HEK293 (cell line): ENCODE results near the gene CH25H.

Experiments
- CTCF ChIA-PET: fragments of 350-600 bp; formaldehyde crosslinking; extraction: SDS; loops from one replicate; lab custom pipeline; 2021; ENCODE audit warnings: antibody characterized with exemption; lab: Yijun Ruan, JAX
- POLR2A ChIA-PET: fragments of 300-600 bp; formaldehyde crosslinking; extraction: SDS; loops from one replicate; lab custom pipeline; 2020; ENCODE audit warnings: antibody characterized with exemption, inconsistent platforms; lab: Yijun Ruan, JAX
- H3K27ac ChIP-seq: fragments of 200-500 bp; sonication (Bioruptor generic); 2 replicates; pipeline ENCODE4 v1.5.1; 2014; ENCODE audit warnings: low read depth, low read length, control low read depth, inconsistent platforms; ENCODE audit errors: extremely low read depth
- H3K36me3 ChIP-seq, 2 experiments: fragments of 200-500 bp in 1 of 2; sonication (Bioruptor generic) in 1 of 2; 1 replicate in 1 of 2; 2 replicates in 1 of 2; pipeline ENCODE4 v1.5.1; 2014 to 2017; ENCODE audit warnings: inconsistent platforms in 2 of 2, low read length in 2 of 2; ENCODE audit not compliant: control insufficient read depth in 2 of 2, insufficient read depth in 1 of 2
- H3K4me1 ChIP-seq: fragments of 200-500 bp; sonication (Bioruptor generic); 2 replicates; pipeline ENCODE4 v1.5.1; 2014; ENCODE audit warnings: mild to moderate bottlenecking, low read length, inconsistent platforms; ENCODE audit not compliant: control insufficient read depth, insufficient read depth
- H3K4me3 ChIP-seq: 2 replicates; pipeline ENCODE4 v1.5.1; 2011; ENCODE audit warnings: low read depth, mild to moderate bottlenecking, control low read depth, low read length, moderate library complexity
- H3K9me3 ChIP-seq: fragments of 200-500 bp; sonication (Bioruptor generic); 2 replicates; pipeline ENCODE4 v1.5.1; 2014; ENCODE audit warnings: low read depth, low read length, inconsistent platforms; ENCODE audit not compliant: control insufficient read depth, insufficient read depth
- CTCF ChIP-seq: fragments of 450-650 bp; formaldehyde crosslinking; IDR thresholded peaks from 2 replicates; pipeline ENCODE4 v1.5.1; 2016; ENCODE audit warnings: missing biosample characterization, missing genetic modification characterization
- ELK4 ChIP-seq: IDR thresholded peaks from 2 replicates; pipeline ENCODE4 v1.6.1; 2011; ENCODE audit warnings: mild to moderate bottlenecking, low read depth, low read length, borderline replicate concordance
- HOXC10 ChIP-seq: sonication (generic); formaldehyde crosslinking; IDR thresholded peaks from 2 replicates; pipeline ENCODE4 v1.8.1; 2023; ENCODE audit warnings: mild to moderate bottlenecking, missing genetic modification reagents
- KLF9 ChIP-seq: fragments of 450-650 bp; formaldehyde crosslinking; IDR thresholded peaks from 2 replicates; pipeline ENCODE4 v1.5.1; 2016; ENCODE audit warnings: missing biosample characterization, missing genetic modification characterization, low read depth
- MZF1 ChIP-seq: fragments of 450-650 bp; formaldehyde crosslinking; IDR thresholded peaks from 2 replicates; pipeline ENCODE4 v1.5.1; 2017; ENCODE audit warnings: missing biosample characterization, missing genetic modification characterization, borderline replicate concordance
- PRDM4 ChIP-seq: fragments of 450-650 bp; formaldehyde crosslinking; IDR thresholded peaks from 2 replicates; pipeline ENCODE4 v1.5.1; 2017; ENCODE audit warnings: missing biosample characterization, missing genetic modification characterization
- SP3 ChIP-seq: fragments of 450-650 bp; formaldehyde crosslinking; IDR thresholded peaks from 2 replicates; pipeline ENCODE4 v1.5.1; 2016; ENCODE audit warnings: missing biosample characterization, missing genetic modification characterization
- ZIC2 ChIP-seq: fragments of 450-650 bp; formaldehyde crosslinking; IDR thresholded peaks from 2 replicates; pipeline ENCODE4 v1.5.1; 2016; ENCODE audit warnings: missing biosample characterization, missing genetic modification characterization
- ZNF10 ChIP-seq: fragments of 450-650 bp; formaldehyde crosslinking; IDR thresholded peaks from 2 replicates; pipeline ENCODE4 v1.5.1; 2017; ENCODE audit warnings: missing biosample characterization, missing genetic modification characterization
- ZNF132 ChIP-seq: fragments of 450-650 bp; formaldehyde crosslinking; IDR thresholded peaks from 2 replicates; pipeline ENCODE4 v1.5.1; 2017; ENCODE audit warnings: missing biosample characterization, missing genetic modification characterization, borderline replicate concordance
- ZNF140 ChIP-seq: fragments of 450-650 bp; formaldehyde crosslinking; IDR thresholded peaks from 2 replicates; pipeline ENCODE4 v1.5.1; 2016; ENCODE audit warnings: missing biosample characterization, missing genetic modification characterization
- ZNF19 ChIP-seq: fragments of 450-650 bp; formaldehyde crosslinking; IDR thresholded peaks from 2 replicates; pipeline ENCODE4; 2016; ENCODE audit warnings: missing biosample characterization, missing genetic modification characterization, low read depth
- ZNF202 ChIP-seq: fragments of 450-650 bp; formaldehyde crosslinking; IDR thresholded peaks from 2 replicates; pipeline ENCODE4 v1.5.1; 2016; ENCODE audit warnings: missing biosample characterization, missing genetic modification characterization, borderline replicate concordance
- ZNF302 ChIP-seq: fragments of 450-650 bp; formaldehyde crosslinking; IDR thresholded peaks from 2 replicates; pipeline ENCODE4 v1.5.1; 2016; ENCODE audit warnings: missing biosample characterization, missing genetic modification characterization, low read depth
- ZNF324 ChIP-seq: fragments of 450-650 bp; formaldehyde crosslinking; IDR thresholded peaks from 2 replicates; pipeline ENCODE4 v1.5.1; 2016; ENCODE audit warnings: missing biosample characterization, missing genetic modification characterization
- ZNF366 ChIP-seq: fragments of 450-650 bp; formaldehyde crosslinking; conservative IDR thresholded peaks from 2 replicates; pipeline ENCODE4 v1.5.1; 2016; ENCODE audit warnings: missing biosample characterization, missing genetic modification characterization
- ZNF404 ChIP-seq: fragments of 450-650 bp; formaldehyde crosslinking; IDR thresholded peaks from 2 replicates; pipeline ENCODE4 v1.5.1; 2017; ENCODE audit warnings: missing biosample characterization, missing genetic modification characterization
- ZNF513 ChIP-seq: fragments of 450-650 bp; IDR thresholded peaks from 2 replicates; pipeline ENCODE4 v1.5.1; 2018; ENCODE audit warnings: missing biosample characterization, missing genetic modification characterization
- ZNF521 ChIP-seq: fragments of 450-650 bp; formaldehyde crosslinking; IDR thresholded peaks from 2 replicates; pipeline ENCODE4 v1.5.1; 2017; ENCODE audit warnings: missing biosample characterization, mild to moderate bottlenecking, missing genetic modification characterization
- ZNF548 ChIP-seq: fragments of 450-650 bp; formaldehyde crosslinking; IDR thresholded peaks from 2 replicates; pipeline ENCODE4 v1.5.1; 2016; ENCODE audit warnings: missing biosample characterization, missing genetic modification characterization
- ZNF596 ChIP-seq: fragments of 450-650 bp; IDR thresholded peaks from 2 replicates; pipeline ENCODE4 v1.5.0; 2018; ENCODE audit warnings: missing biosample characterization, mild to moderate bottlenecking, missing genetic modification characterization, moderate library complexity
- ZNF600 ChIP-seq: fragments of 450-650 bp; formaldehyde crosslinking; IDR thresholded peaks from 2 replicates; pipeline ENCODE4 v1.5.1; 2016; ENCODE audit warnings: missing biosample characterization, missing genetic modification characterization
- ZSCAN18 ChIP-seq: fragments of 450-650 bp; formaldehyde crosslinking; IDR thresholded peaks from 2 replicates; pipeline ENCODE4 v1.5.1; 2016; ENCODE audit warnings: missing biosample characterization, missing genetic modification characterization

CH25H gene

GRCh38 chr10:89173075-89173474 is 34.0 kb downstream of the CH25H start (continued):
- TF ChIP-seq ZSCAN18 (tag by site-specific recombination) (no peak), ELK4 (no peak), ZNF302 (no peak), ZNF366 (tag by site-specific recombination) (no peak), ZNF596 (no peak), KLF9 (tag by site-specific recombination) (no peak), ZNF324 (tag by site-specific recombination) (no peak)

- Histone ChIP-seq H3K36me3 (no peaks in the 10 kb centered on the region), H3K9me3 (no peaks in the 10 kb centered on the region), H3K4me1 (no peaks in the 10 kb centered on the region), H3K27ac (no peak overlapping the region), H3K4me3 (no peak overlapping the region)
- ChIA-PET POLR2A (no interaction called here), CTCF (no interaction called here)
- TF ChIP-seq ZNF600 (tag by site-specific recombination) (no peak), CTCF (tag by site-specific recombination) (no peak), HOXC10 (no peak), MZF1 (tag by site-specific recombination) (no peak), ZNF521 (no peak), PRDM4 (tag by site-specific recombination) (no peak), ZNF513 (tag by site-specific recombination) (no peak), ZNF202 (tag by site-specific recombination) (no peak), ZNF140 (tag by site-specific recombination) (no peak), ZNF404 (tag by site-specific recombination) (no peak), SP3 (tag by site-specific recombination) (no peak), ZNF132 (tag by site-specific recombination) (no peak), ZIC2 (tag by site-specific recombination) (no peak), ZNF19 (no peak), ZNF548 (tag by site-specific recombination) (no peak), ZNF10 (tag by site-specific recombination) (no peak)
Observed at GRCh38 chr10:89171996-89172395, 35.1 kb downstream of the CH25H start.
